HG03439 (cell line): ENCODE measurements around the gene NUDT4.

Experiments
- ATAC-seq: cut with Tn5 transposase; IDR thresholded peaks from one replicate; pipeline ENCODE4 v1.9.1; 2021; ENCODE audit warnings: mild to moderate bottlenecking, moderate library complexity; ENCODE audit not compliant: unreplicated experiment

Gene NUDT4

GRCh38 chr12:93377252-93378195, at the start of gene NUDT4:
Gene NUDT4, plus strand, starts transcription at chr12:93377925. Its CDS starts 398 bp downstream, at chr12:93378323.
- peak; percentile 70 for ATAC-seq

DNA sequence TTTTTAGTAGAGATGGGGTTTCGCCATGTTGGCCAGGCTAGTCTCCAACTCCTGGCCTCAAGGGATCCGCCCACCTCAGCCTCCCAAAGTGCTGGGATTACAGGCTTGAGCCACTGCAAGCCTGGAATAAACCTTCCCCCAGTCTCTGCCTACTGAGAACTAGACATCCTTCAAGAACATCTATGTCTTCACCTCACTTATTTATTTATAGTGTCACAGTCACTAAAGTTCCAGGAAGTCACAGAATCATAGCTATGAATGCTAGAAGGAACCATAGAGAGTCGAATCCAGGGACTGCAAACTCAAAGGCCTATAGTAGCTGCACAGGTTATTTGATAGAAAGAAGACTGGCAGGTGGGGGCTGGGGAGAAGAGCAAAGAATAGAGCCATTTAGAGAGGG, 44.7 kb upstream of the NUDT4 start:
- no peak for ATAC-seq

DNA sequence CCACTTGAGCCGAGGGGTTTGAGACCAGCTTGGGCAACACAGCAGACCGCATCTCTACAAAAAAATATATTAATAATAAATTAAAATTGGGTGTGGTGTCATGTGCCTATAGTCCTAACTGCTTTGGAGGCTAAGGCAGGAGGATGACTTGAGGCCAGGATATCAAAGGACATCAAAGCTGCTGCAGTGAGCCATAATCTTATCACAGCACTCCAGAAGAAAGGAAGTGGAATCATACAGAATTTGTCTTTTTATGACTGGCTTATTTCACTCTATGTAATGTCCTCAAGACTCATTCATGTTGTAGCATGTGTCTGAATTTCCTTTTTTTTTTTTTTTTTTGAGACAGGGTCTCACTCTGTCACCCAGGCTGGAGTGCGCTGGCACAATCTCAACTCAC, 43.9 kb upstream of the NUDT4 start:
- ATAC-seq: no peak

- no peak for ATAC-seq
Observed at GRCh38 chr12:93335603-93336162, 42.0 kb upstream of the NUDT4 start.

GRCh38 chr12:93336291-93336741, 41.4 kb upstream of the NUDT4 start:
- no peak for ATAC-seq

DNA sequence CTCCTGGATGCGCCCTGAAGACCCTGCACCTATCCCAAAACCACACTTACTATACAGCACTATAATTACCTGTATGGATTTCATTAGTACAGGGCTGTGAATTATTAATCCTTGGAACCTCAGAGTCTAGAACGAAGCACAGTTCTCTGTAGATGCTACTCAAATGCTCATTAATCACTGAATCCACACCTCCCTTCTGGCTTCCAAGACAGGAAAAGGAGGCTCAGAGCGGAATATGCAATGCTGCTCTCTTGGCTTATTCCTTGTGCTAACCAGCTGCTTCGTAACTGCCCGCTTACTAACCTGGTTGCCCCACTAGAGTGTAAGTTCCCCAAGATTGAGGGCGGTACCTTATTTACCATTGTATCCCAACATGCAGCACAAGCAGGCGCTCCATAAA, 39.1 kb upstream of the NUDT4 start:
- no peak for ATAC-seq

- ATAC-seq: no peak
Observed at GRCh38 chr12:93339695-93340094, 38.0 kb upstream of the NUDT4 start.

DNA sequence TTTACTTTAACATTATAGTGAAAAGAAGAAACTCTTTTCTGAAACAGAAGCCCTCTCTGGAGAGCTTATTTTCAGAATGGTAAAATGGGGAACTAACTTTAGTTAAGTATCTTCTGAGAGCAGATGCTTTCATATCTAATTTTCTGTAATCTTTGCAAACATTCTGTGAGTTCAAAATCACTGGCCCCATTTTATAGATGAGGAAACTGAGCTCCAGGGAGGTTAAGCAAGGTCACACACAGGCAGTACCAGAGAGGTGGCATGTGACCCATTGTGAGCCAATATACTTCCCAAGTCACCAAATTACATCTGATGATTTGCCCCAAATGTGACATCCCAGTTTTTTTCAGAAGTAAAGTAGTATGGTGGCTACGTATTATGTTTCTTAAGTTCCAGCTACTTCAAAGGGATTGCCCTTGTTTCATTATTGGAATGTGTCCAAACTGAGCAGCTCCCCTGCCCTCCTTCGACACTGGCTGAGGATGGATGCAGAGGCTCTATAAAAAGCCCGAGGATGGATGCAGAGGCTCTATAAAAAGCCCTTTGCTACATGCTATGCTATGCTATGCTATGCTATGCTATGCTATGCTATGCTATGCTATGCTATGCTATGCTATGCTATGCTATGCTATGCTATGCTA, 36.2 kb upstream of the NUDT4 start:
- ATAC-seq: no peak

GRCh38 chr12:93347054-93347785, 30.5 kb upstream of the NUDT4 start:
- ATAC-seq: no peak

GRCh38 chr12:93348575-93349435, 28.9 kb upstream of the NUDT4 start:
- no peak for ATAC-seq

DNA sequence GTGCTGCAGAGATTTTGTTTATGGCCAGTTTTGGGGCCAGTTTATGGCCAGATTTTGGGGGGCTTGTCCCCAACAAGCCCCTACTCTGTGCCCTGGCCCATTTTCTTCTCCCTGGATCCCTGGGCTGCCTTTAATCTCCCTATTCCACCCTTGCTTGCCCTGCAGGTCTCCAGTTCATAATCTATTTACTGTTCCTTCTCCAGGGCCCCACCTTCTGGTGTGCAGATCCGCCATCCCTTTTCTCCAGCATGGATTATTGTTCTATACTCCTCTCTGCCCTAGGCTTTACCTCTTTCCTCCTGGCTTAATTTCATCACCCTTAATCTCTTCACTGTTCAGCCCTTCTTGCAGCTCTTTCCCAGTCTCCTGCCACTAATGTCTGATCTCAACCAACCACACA, 26.0 kb upstream of the NUDT4 start:
- ATAC-seq: no peak

GRCh38 chr12:93352321-93352720, 25.4 kb upstream of the NUDT4 start:
- ATAC-seq: no peak

- no peak for ATAC-seq
Observed at GRCh38 chr12:93356214-93356613, 21.5 kb upstream of the NUDT4 start.

DNA sequence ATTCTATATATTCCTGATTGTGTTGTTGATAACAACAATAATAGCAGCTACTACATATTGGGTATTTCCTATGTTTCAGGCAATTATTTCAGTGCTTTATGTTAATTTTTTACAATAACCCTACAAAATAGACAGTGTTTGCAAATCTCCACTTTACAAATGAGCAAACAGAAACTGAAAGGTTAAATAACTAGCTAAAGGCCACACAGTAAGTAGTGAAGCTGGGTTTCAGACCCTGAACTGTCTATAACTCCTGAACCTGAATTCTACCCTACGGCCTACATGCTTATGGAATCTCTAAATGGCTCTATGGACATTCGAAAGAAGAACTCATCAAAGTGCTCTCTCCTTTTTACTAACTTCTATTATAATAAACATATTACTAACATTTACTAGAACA, 19.7 kb upstream of the NUDT4 start:
- no peak for ATAC-seq

DNA sequence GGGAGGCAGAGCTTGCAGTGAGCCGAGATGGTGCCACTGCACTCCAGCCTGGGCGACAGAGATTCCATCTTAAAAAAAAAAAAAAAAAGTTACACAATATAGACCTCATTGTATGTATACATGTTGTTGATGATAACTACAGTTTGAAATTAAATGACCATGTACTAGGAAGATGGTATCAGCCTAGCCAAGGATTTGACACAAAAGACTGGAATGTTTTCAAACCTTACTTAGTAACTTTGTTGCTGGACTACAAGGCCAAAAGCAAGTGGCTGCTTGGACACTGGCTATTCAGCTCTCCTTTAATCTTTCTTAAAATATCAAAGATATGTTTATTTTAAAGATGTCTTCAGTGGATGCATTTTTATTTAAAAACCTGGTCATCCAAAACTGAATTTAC, 18.9 kb upstream of the NUDT4 start:
- no peak for ATAC-seq

GRCh38 chr12:93360688-93361087, 17.0 kb upstream of the NUDT4 start:
- ATAC-seq: no peak

DNA sequence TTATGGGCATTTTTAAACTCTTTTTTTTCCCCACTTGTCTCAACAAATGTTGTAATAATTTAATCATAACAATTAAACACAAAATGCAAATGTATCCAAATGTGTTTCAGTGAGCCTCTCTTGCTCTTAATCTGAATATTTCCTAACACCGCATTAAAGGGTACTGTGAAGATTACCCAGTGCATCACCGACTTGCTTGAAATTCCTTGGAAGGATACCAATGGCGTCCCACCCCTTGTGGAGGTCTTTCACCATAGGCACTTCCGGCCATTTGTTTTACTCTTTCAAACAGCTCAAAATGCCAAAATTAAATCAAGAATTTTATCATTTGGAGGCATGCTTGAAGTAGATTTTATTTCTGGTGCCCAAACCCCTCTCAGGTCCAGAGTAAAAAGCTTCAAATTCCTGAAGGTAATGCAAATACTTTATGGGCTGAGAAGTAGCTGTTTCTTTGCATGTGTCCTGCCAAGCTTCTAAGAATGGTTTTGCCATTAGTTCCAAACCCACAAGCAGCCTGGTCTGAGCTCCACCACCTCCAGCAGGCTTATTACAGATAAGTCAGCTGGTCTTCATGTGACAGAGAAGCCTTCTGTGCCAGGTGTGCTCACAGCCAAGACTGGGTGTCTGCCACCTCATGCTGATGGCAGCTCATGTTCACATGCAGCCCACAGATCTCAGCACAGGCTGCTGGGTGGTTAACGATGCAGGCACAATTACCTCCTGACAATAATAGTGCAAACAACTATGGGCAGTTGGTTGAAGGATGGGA, 16.4 kb upstream of the NUDT4 start:
- ATAC-seq: no peak

- ATAC-seq: no peak
Observed at GRCh38 chr12:93363841-93364297, 13.9 kb upstream of the NUDT4 start.

- ATAC-seq: no peak
Observed at GRCh38 chr12:93365616-93366405, 11.9 kb upstream of the NUDT4 start.
